Measurements from ENCODE around the gene DNAJB13. TPM values are rescaled to one million over a fixed set of nuclear protein-coding genes. Genes with fewer than 3 reads are reported as not detected.
"Not testable (repeated sequence)": the region's sequence is repeated elsewhere in the genome, so short reads cannot be mapped to it uniquely, and the experiment has no call there.

DNAJB13 gene
- total RNA-seq, 4 donors from 2014 or later = not detected

- peak overlapping the region; percentile 58 for H3K4me3 ChIP-seq
- H3K36me3 ChIP-seq = no peaks in the 10 kb centered on the region
- peak; percentile 95 to 96 for DNase-seq (ENCODE audit: low spot score in 2 of 2)
- no peaks in the 10 kb centered on the region for H3K27me3 ChIP-seq
- TF ChIP-seq POLR2AphosphoS5 (IDR thresholded peaks at IDR 0.05) = peak in 1 of 3 donors; percentile 45
- TF ChIP-seq POLR2A (IDR thresholded peaks at IDR 0.05) = peak; percentile 46 to 55
- no peak for TF ChIP-seq CTCF (IDR thresholded peaks at IDR 0.05)
- peaks cover 38% of the 10 kb centered on the region for H3K4me1 ChIP-seq
- peak overlapping the region; percentile 79 for H3K27ac ChIP-seq
- no peaks in the 10 kb centered on the region for H3K9me3 ChIP-seq
- WGBS = 4% methylated on average over 23 of the region's 56 CpGs
Observed at GRCh38 chr11:73982990-73983740, 32.3 kb downstream of the DNAJB13 start.

- Histone ChIP-seq H3K4me1 (peaks cover 38% of the 10 kb centered on the region), H3K36me3 (no peaks in the 10 kb centered on the region), H3K9me3 (no peaks in the 10 kb centered on the region), H3K27me3 (no peaks in the 10 kb centered on the region), H3K4me3 (peak overlapping the region; percentile 58), H3K27ac (peak overlapping the region; percentile 79)
- TF ChIP-seq POLR2AphosphoS5 (IDR thresholded peaks at IDR 0.05) = no peak
- no peak for TF ChIP-seq POLR2A (IDR thresholded peaks at IDR 0.05)
- TF ChIP-seq EP300 (IDR thresholded peaks at IDR 0.05) = no peak
- no peak for TF ChIP-seq CTCF (IDR thresholded peaks at IDR 0.05)
- DNase-seq (ENCODE audit: low spot score in 2 of 2) = peak in 1 of 2 donors; percentile 28
- 51% methylated on average over 18 of the region's 18 CpGs for WGBS
Observed at GRCh38 chr11:73983741-73984538, 33.1 kb downstream of the DNAJB13 start.

- not testable (repeated sequence) for H3K36me3 ChIP-seq, H3K4me3 ChIP-seq, H3K27ac ChIP-seq, H3K9me3 ChIP-seq, H3K27me3 ChIP-seq
- H3K4me1 ChIP-seq = peaks cover 29% of the 10 kb centered on the region
- peak in 1 of 2 donors; percentile 14 for DNase-seq (ENCODE audit: low spot score in 2 of 2)
- WGBS = 89% methylated on average over 4 of the region's 4 CpGs
Observed at GRCh38 chr11:73985661-73986060, 34.8 kb downstream of the DNAJB13 start.

- Histone ChIP-seq H3K9me3 (no peaks in the 10 kb centered on the region), H3K27ac (no peak overlapping the region), H3K27me3 (no peaks in the 10 kb centered on the region), H3K4me3 (no peak overlapping the region), H3K36me3 (no peaks in the 10 kb centered on the region), H3K4me1 (peaks cover 11% of the 10 kb centered on the region)
- DNase-seq (ENCODE audit: low spot score in 2 of 2) = no peak
- 92% methylated on average over 7 of the region's 7 CpGs for WGBS
- TF ChIP-seq EP300 (IDR thresholded peaks at IDR 0.05) (no peak), POLR2AphosphoS5 (IDR thresholded peaks at IDR 0.05) (no peak), POLR2A (IDR thresholded peaks at IDR 0.05) (no peak), CTCF (IDR thresholded peaks at IDR 0.05) (no peak)
Observed at GRCh38 chr11:73988227-73988626, 37.4 kb downstream of the DNAJB13 start.

GRCh38 chr11:73989156-73989555 lies 38.3 kb downstream of the DNAJB13 start:
- no peak overlapping the region for H3K4me3 ChIP-seq
- H3K27me3 ChIP-seq = no peaks in the 10 kb centered on the region
- DNase-seq (ENCODE audit: low spot score in 2 of 2) = no peak
- no peak overlapping the region for H3K27ac ChIP-seq
- TF ChIP-seq CTCF (IDR thresholded peaks at IDR 0.05) = no peak
- TF ChIP-seq POLR2AphosphoS5 (IDR thresholded peaks at IDR 0.05) = no peak
- no peak for TF ChIP-seq EP300 (IDR thresholded peaks at IDR 0.05)
- no peak for TF ChIP-seq POLR2A (IDR thresholded peaks at IDR 0.05)
- 94% methylated on average over 6 of the region's 6 CpGs for WGBS
- peaks cover 2% of the 10 kb centered on the region for H3K4me1 ChIP-seq
- no peaks in the 10 kb centered on the region for H3K9me3 ChIP-seq
- no peaks in the 10 kb centered on the region for H3K36me3 ChIP-seq
